ELR (cell line): Measurements from ENCODE around the gene STXBP6.
A peak's percentile ranks its signal among the peaks of the same experiment; 100 is the strongest.

Experiments
- DNase-seq: peaks from one replicate; pipeline ENCODE4 v3.0.0-alpha.2; 2015; ENCODE audit warnings: low read depth

Gene STXBP6

DNA sequence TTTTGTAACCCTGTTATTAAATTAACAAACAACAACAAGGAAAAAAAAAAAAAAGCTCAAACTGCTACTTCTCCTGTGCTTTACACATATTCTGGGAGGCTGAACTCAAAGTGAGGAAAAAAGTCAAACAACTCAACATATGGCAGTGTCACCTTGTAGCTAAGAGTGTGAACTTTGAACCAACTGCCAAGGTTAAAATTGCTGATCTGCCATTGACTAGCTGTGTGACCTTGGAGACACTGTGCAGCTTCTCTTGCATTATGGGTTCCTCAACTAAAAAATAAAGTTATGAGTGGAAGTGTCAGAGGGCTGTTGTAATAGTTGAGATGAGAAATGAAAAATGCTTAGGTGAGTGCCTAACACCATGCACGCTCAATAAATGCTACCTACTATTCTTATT, 34.2 kb downstream of the STXBP6 start:
- DNase-seq: no peak

DNA sequence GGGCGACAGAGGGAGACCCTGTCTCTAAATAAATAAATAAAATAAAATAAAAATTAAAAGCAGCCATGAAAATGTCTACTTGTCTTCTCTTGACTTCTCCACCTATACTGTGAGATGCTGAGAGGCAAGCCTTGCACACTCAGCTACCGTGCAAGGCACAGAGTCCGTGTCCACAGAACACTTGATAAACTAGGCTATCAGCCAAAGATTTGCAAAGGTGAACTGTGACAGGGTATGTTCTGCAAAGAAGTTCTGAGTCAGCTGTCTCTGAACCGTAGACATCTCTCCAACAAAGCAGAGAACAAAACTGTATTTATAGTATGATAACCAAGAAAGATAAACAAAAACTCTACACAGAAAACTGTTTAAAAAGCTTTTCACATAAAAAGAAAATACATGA, 35.5 kb downstream of the STXBP6 start:
- no peak for DNase-seq

GRCh38 chr14:25011095-25011494, 38.9 kb downstream of the STXBP6 start:
- DNase-seq: no peak

DNA sequence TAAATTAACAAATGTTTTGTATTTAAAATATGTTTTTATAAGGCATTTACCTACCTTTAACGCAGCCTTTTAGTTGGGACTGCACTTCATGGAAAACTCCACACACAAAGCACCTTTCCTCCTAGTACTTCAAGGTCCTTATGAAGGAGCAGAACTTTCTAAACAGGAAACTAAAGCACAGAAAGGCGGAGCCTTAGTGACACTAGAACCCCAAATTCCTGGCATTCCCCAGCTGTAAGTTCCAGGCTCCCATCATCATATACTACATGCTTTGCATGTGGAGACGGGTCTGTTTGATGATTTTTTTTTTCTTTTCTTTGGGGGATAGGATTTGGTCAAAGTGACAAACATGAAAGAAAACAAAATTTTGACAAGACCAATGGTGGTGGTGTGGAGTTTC, 39.5 kb downstream of the STXBP6 start:
- DNase-seq: no peak

DNA sequence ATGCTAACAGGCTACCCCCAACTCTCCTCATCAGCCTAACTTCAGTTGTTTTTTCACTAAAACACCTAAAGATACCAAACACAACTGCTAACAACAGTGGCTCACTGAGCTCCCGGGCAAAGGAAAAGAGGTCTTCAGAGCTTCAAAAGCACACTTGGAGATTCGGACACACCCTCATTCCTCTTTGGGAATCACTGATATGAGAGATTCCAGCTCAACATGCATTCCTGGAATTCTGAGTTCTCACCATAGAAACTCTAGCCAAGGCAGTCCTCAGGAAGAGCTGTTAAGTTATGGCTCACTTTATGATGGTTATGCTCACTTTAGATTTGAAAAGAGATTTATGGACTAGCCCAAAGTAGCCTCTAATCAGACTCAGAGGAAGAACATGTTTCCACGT, 40.1 kb downstream of the STXBP6 start:
- DNase-seq: peak; percentile 41

- DNase-seq: no peak
Measured at GRCh38 chr14:25007832-25008231, 42.1 kb downstream of the STXBP6 start.

- peak; percentile 90 for DNase-seq
Measured at GRCh38 chr14:25006961-25007795, 42.8 kb downstream of the STXBP6 start.

GRCh38 chr14:25006031-25006430, 43.9 kb downstream of the STXBP6 start:
- no peak for DNase-seq

- no peak for DNase-seq
Measured at GRCh38 chr14:25004389-25004809, 45.5 kb downstream of the STXBP6 start.

DNA sequence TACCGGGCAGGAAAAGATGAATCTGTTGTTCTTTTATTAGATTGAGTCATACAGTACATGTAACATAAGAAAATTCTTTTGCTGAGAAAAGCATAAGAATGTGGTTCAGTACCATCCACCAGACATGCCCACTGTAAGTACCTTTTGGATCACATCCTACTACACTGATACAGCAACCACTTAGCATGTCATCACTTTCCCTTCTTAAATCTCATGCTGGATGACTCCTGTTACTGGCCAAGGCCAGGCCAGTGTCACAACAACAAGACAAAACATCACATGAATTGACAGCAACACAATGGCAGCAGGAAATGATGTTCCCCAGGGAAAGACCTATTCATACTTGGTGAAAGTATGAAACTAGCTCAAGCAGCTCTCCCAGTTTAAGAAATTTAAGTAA, 46.4 kb downstream of the STXBP6 start:
- DNase-seq: peak; percentile 34

- DNase-seq: no peak
Measured at GRCh38 chr14:25001601-25002000, 48.3 kb downstream of the STXBP6 start.

GRCh38 chr14:25001156-25001555, 48.8 kb downstream of the STXBP6 start:
- no peak for DNase-seq

DNA sequence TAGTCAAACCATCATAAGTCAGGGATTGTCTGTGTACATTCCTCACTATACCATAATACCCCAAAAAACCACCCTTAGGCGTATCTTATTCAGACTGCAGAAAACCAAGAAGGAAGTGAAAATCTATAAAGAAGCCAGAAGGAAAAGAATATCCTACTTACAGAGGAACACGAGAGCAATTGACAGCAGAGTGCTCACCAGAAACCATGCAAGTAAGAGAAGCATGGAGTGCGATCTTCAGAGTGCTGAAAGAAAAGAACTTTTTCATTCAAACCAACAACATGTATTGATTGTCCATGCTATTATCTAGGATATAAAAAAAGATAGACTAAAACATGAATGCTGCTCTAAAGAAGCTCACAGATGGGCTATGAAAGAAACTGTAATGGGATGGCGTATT, 50.8 kb downstream of the STXBP6 start:
- no peak for DNase-seq

DNA sequence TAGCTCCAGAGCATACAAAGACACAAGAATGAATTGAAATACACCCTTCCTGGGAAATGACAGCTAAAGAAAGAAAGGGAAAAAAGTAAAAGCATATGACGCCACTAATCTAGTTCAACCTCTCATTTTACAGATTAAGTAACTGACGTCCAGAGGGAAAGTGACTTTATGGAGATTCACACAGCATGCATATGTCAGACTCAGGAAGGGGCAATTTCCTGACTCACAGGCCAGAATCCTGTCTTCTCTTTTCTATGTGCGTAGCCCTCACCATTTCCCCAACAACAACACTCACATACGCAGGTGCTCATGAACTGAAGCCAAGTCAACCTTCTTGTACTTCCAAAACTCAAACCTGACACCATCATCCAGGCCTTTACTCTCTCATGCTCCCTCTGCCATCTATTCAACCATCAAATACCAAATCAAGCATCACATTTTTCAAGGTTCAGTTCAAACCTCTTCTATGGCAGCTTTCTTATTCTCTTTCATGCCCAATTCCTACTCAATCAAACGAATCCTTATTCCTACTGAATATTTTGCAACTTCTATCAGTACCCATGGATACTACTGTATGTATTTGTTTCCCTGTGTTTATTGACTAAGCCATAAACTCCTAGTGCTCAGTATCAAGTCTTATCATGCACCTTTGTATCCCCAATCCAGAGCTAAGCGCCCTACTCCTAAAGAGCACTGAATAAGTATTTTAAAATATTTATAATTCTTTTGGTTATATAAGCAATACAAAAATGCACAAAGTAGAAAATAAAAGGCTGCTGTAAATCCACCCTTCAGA, 52.8 kb downstream of the STXBP6 start:
- no peak for DNase-seq

- DNase-seq: no peak
Measured at GRCh38 chr14:24995016-24995415, 54.9 kb downstream of the STXBP6 start.

DNA sequence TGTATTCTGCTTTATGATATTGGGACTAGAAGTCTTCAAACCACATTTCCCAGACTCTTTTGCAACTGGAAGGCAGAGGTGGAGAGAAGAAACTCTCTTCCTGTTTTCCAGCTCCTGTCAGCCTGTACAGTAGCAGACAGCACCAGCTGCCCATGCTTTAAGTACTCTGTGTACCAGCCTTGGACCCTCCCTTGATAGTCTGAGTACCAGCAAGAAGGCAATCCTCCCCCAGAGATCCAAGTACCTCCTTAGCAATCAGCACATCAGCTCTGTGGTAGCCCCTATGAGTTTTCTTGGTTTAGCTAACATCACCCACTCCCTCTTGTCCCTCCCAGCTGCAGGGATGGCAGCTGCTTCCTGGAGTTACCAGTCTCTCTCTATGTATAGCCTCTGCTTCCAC, 56.3 kb downstream of the STXBP6 start:
- no peak for DNase-seq

GRCh38 chr14:24992624-24993360, 57.2 kb downstream of the STXBP6 start:
- no peak for DNase-seq

DNA sequence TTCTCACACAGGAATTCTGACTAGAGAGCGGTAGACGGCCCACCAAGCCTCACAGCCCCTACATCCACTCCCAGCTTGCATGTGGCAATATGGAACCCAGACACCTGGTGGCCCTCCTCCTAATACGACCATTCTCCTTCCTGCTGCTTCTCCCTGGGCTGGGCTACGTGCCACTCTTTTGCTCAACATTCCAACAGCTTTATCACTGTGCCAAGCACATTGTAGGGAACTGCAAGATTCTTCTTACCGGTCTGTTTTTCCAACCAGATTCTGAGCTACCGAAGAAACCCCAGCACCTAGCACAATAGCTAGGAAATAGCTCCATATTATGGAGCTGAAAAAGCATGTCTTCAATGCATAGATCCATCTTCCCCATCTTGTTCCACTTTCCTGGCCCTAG, 58.1 kb downstream of the STXBP6 start:
- no peak for DNase-seq

DNA sequence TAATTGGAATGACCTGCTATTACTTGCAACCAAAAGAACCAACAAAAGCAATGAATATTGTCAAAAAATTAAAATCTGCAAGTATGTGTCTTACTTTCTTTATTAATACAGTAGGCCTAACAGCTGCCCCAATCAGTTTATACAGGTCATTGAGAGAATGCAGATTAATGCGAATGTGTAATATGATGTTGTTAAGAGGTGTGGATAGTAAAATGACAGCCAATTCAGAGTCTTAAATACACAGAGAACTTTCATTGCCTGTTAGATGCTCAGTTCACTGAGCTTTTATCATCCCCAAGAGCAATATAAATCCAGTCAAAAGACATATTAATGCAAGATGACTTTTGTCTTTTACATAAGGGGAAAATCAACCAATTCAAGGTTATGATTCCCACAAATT, 58.7 kb downstream of the STXBP6 start:
- no peak for DNase-seq

GRCh38 chr14:24990773-24991172, 59.2 kb downstream of the STXBP6 start:
- DNase-seq: no peak

- no peak for DNase-seq
Measured at GRCh38 chr14:24990050-24990449, 59.9 kb downstream of the STXBP6 start.

DNA sequence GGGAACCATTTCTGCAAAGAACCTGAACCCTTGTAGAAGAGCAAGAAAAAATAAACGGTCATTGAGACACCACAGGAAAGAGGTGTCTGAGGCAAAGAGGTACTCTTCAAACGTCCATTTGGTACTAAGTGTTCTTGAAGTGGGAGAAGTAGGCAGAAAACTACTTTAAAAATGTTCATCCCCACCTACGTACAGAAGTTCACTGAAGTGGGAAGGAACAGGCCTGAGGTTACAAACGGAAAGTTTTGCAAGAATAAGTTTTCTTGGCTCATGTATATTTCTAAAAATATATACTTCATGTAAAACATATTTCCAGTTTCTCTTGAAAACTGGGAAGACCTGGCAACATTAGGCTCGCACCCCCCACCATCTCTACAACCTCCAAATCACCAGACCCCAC, 61.2 kb downstream of the STXBP6 start:
- DNase-seq: no peak
